Fibroblast of pulmonary artery (primary cell): Measurements from ENCODE around the gene SLC44A5.

Source experiments
- DNase-seq: peaks from one replicate; pipeline ENCODE4 v3.0.0-alpha.2; 2010; ENCODE audit warnings: low read depth
- H3K4me3 ChIP-seq: replicated peaks from 2 replicates; pipeline ENCODE4 v1.5.1; 2011; ENCODE audit warnings: low read depth, mild to moderate bottlenecking, control low read depth, low read length, moderate library complexity
- CTCF ChIP-seq: IDR thresholded peaks from 2 replicates; pipeline ENCODE4 v1.5.1; 2011; ENCODE audit warnings: mild to moderate bottlenecking, control low read depth, low read length, inconsistent platforms; ENCODE audit errors: missing control alignments

The SLC44A5 gene

DNA sequence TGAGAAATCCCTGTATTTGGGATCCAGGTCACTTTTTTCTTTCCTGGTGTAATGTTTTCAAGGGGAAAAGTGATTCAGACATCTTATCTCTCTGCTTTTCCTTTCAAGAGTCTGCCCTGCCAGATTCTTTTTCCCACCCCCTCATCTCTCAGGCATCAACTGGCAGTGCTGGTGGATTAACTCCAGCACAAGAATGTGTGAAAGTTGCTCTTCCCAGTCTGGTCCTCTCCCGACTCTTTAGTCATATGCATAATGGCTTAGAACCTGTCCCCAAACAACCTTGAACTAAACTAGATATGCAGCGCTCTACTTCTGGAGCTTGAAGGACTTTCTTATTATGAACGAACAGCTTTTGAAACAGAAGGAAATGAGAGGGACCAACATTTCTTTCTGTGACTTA, 88.5 kb downstream of the SLC44A5 start:
- no peak overlapping the region for H3K4me3 ChIP-seq
- no peak for TF ChIP-seq CTCF
- peak; percentile 86 for DNase-seq

DNA sequence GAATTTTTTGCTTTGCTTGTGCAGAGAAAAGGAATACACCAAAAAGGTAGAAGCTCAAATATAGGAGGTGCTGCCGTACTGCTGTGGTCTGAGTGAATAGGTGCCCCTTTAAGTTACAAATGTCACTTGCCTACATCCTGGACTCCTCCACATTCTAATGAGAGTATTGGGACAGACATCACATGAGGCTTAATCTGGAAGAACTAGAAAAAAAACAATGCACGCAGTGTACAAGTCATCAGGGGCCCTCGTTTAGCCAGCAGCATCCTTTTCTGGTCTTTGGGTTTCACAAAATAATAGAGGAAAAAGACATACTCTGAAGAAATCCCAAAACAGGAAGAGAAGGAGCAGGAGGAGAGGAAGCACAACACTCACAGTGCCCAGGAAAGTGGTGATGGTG, 89.3 kb downstream of the SLC44A5 start:
- peak overlapping the region; percentile 10 for H3K4me3 ChIP-seq
- DNase-seq, result peak; percentile 61
- no peak for TF ChIP-seq CTCF

DNA sequence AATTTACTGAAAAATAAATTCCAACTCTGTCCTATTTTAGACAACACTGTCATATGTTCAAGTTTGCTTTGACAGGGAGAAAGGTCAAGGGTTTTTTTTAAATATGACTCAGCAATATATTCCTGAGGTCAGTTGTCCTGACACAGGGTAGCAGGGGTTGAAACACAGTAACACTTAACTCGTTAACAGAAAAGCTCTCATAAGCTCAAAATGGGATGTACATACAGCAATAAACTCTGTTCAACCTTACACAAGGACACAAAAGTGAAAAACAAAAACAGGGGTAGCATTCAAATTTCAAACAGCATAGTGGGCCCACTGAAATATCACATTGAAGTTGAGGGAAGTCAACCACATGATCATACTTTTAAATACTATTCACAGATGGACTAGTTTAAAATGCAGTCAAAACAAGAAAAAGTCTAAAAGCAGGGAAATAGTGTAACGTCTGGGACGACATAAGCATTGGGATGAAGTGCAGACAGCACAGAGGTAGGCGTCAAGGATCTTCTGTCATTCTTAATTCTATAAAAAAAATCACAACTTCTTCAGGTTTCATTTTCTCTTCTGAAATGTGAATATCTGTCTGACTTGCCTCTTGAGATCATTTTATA, 89.9 kb downstream of the SLC44A5 start:
- no peak for TF ChIP-seq CTCF
- H3K4me3 ChIP-seq, result no peak overlapping the region
- no peak for DNase-seq

GRCh38 chr1:75519651-75520427, 91.1 kb downstream of the SLC44A5 start:
- H3K4me3 ChIP-seq, result no peak overlapping the region
- no peak for TF ChIP-seq CTCF
- peak; percentile 64 for DNase-seq

DNA sequence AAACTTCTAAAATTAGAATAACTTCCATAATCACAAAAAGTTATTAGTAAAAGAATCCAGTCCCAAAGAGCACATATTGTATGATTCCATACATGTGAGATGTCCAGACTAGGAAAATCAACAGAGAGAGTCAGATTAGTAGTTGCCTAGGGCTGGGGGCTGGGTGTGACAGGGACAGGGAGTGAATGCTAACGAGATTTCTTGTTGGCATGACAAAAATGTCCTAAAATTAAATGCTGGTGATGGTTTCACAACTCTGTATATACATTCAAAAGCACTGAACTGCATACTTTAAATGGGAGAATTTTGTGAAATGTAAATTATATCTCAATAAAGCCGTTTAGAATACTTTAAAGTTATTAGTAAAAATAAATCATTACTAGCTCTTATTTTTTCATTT, 92.2 kb downstream of the SLC44A5 start:
- DNase-seq, result no peak
- H3K4me3 ChIP-seq, result no peak overlapping the region
- no peak for TF ChIP-seq CTCF

- TF ChIP-seq CTCF, result no peak
- DNase-seq, result peak; percentile 26
- H3K4me3 ChIP-seq, result no peak overlapping the region
Measured at GRCh38 chr1:75514270-75514669, 96.6 kb downstream of the SLC44A5 start.
